ENCODE measurements around the gene KIRREL1.

KIRREL1 gene

GRCh38 chr1:158021721-158022120, 28.3 kb downstream of the KIRREL1 start:
- TF ChIP-seq, protein P1, sequence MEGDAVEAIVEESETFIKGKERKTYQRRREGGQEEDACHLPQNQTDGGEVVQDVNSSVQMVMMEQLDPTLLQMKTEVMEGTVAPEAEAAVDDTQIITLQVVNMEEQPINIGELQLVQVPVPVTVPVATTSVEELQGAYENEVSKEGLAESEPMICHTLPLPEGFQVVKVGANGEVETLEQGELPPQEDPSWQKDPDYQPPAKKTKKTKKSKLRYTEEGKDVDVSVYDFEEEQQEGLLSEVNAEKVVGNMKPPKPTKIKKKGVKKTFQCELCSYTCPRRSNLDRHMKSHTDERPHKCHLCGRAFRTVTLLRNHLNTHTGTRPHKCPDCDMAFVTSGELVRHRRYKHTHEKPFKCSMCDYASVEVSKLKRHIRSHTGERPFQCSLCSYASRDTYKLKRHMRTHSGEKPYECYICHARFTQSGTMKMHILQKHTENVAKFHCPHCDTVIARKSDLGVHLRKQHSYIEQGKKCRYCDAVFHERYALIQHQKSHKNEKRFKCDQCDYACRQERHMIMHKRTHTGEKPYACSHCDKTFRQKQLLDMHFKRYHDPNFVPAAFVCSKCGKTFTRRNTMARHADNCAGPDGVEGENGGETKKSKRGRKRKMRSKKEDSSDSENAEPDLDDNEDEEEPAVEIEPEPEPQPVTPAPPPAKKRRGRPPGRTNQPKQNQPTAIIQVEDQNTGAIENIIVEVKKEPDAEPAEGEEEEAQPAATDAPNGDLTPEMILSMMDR (IDR thresholded peaks at IDR 0.05; ENCODE audit: low read length), result no peak
- no peak for TF ChIP-seq EZH2 (IDR thresholded peaks at IDR 0.05; ENCODE audit: borderline replicate concordance, low read length)
- Histone ChIP-seq H3K4me1 (ENCODE audit: insufficient read depth, low read length, severe bottlenecking) (no peaks in the 10 kb centered on the region), H3K9me3 (ENCODE audit: low read length) (no peaks in the 10 kb centered on the region), H3K9me2 (ENCODE audit: low read depth, low read length) (no peaks in the 10 kb centered on the region), H3K4me2 (ENCODE audit: low read length) (no peak overlapping the region), H3K27me3 (ENCODE audit: insufficient read depth, low read length) (0 out of 2 replicates have a peak, but pooled peaks cover 4% of the 10 kb centered on the region), H2AFZ (ENCODE audit: low read length) (no peak overlapping the region), H3K36me3 (ENCODE audit: insufficient read depth, low read length) (no peaks in the 10 kb centered on the region), H3K79me2 (ENCODE audit: insufficient read depth, low read length) (no peaks in the 10 kb centered on the region), H3K9ac (ENCODE audit: low read length) (no peak overlapping the region), H3F3A (ENCODE audit: insufficient read depth, low read length) (no peaks in the 10 kb centered on the region), H3K4me3 (ENCODE audit: low read depth, low read length, poor library complexity, severe bottlenecking) (no peak overlapping the region), H3K27ac (ENCODE audit: low read depth, low read length, poor library complexity, severe bottlenecking) (no peak overlapping the region), H4K20me1 (ENCODE audit: insufficient read depth, low read length) (no peaks in the 10 kb centered on the region)

GRCh38 chr1:158022554-158023312, 29.3 kb downstream of the KIRREL1 start:
- H3K27ac ChIP-seq (ENCODE audit: low read depth, low read length, poor library complexity, severe bottlenecking), result no peak overlapping the region

GRCh38 chr1:158024737-158025136, 31.3 kb downstream of the KIRREL1 start:
- no peaks in the 10 kb centered on the region for H3K9me2 ChIP-seq (ENCODE audit: low read depth, low read length)
- no peak overlapping the region for H3K4me2 ChIP-seq (ENCODE audit: low read length)
- H3K79me2 ChIP-seq (ENCODE audit: insufficient read depth, low read length), result no peaks in the 10 kb centered on the region
- no peaks in the 10 kb centered on the region for H4K20me1 ChIP-seq (ENCODE audit: insufficient read depth, low read length)
- no peaks in the 10 kb centered on the region for H3K4me1 ChIP-seq (ENCODE audit: insufficient read depth, low read length, severe bottlenecking)
- no peak overlapping the region for H3K27ac ChIP-seq (ENCODE audit: low read depth, low read length, poor library complexity, severe bottlenecking)
- no peaks in the 10 kb centered on the region for H3F3A ChIP-seq (ENCODE audit: insufficient read depth, low read length)
- H3K27me3 ChIP-seq (ENCODE audit: insufficient read depth, low read length), result no peaks in the 10 kb centered on the region
- H3K9me3 ChIP-seq (ENCODE audit: low read length), result no peaks in the 10 kb centered on the region
- H3K4me3 ChIP-seq (ENCODE audit: low read depth, low read length, poor library complexity, severe bottlenecking), result no peak overlapping the region
- no peak overlapping the region for H2AFZ ChIP-seq (ENCODE audit: low read length)
- H3K36me3 ChIP-seq (ENCODE audit: insufficient read depth, low read length), result no peaks in the 10 kb centered on the region
- TF ChIP-seq EZH2 (IDR thresholded peaks at IDR 0.05; ENCODE audit: borderline replicate concordance, low read length), result no peak
- TF ChIP-seq, protein P1 (IDR thresholded peaks at IDR 0.05; ENCODE audit: low read length), result no peak
- H3K9ac ChIP-seq (ENCODE audit: low read length), result no peak overlapping the region

More at GRCh38 chr1:158022554-158023312, 29.3 kb downstream of the KIRREL1 start:
- no peaks in the 10 kb centered on the region for H3K9me3 ChIP-seq (ENCODE audit: low read length)
- H3K9me2 ChIP-seq (ENCODE audit: low read depth, low read length), result no peaks in the 10 kb centered on the region
- TF ChIP-seq, protein P1 (IDR thresholded peaks at IDR 0.05; ENCODE audit: low read length), result no peak
- TF ChIP-seq EZH2 (IDR thresholded peaks at IDR 0.05; ENCODE audit: borderline replicate concordance, low read length), result no peak
- no peaks in the 10 kb centered on the region for H3K36me3 ChIP-seq (ENCODE audit: insufficient read depth, low read length)
- H3K4me1 ChIP-seq (ENCODE audit: insufficient read depth, low read length, severe bottlenecking), result no peaks in the 10 kb centered on the region
- H4K20me1 ChIP-seq (ENCODE audit: insufficient read depth, low read length), result no peaks in the 10 kb centered on the region
- no peak overlapping the region for H3K9ac ChIP-seq (ENCODE audit: low read length)
- H3K4me3 ChIP-seq (ENCODE audit: low read depth, low read length, poor library complexity, severe bottlenecking), result no peak overlapping the region
- 0 out of 2 replicates have a peak, but pooled peaks cover 4% of the 10 kb centered on the region for H3K27me3 ChIP-seq (ENCODE audit: insufficient read depth, low read length)
- H3F3A ChIP-seq (ENCODE audit: insufficient read depth, low read length), result no peaks in the 10 kb centered on the region
- H2AFZ ChIP-seq (ENCODE audit: low read length), result no peak overlapping the region
- no peak overlapping the region for H3K4me2 ChIP-seq (ENCODE audit: low read length)
- no peaks in the 10 kb centered on the region for H3K79me2 ChIP-seq (ENCODE audit: insufficient read depth, low read length)
